Smooth muscle cell (in vitro differentiated cells): ENCODE measurements around the gene WDR81. TPM values are rescaled to one million over a fixed set of nuclear protein-coding genes. Genes with fewer than 3 reads are reported as not detected.
"Not testable (repeated sequence)": the region's sequence is repeated elsewhere in the genome, so short reads cannot be mapped to it uniquely, and the experiment has no call there.

ENCODE experiments used
- DNase-seq: peaks from one replicate; lab custom pipeline; 2025; ENCODE audit not compliant: unreplicated experiment; lab: John Stamatoyannopoulos, UW
- H2AFZ ChIP-seq: fragments of 200-600 bp; sonication (generic); 2 replicates; pipeline ENCODE4 v1.6.0; 2016; ENCODE audit warnings: antibody characterized with exemption, low read depth, mild to moderate bottlenecking
- H3F3A ChIP-seq: fragments of 200-600 bp; sonication (generic); 2 replicates; pipeline ENCODE4 v1.6.0; 2017; ENCODE audit warnings: antibody characterized with exemption, low read depth
- H3K27ac ChIP-seq: fragments of 200-600 bp; sonication (generic); 2 replicates; pipeline ENCODE4 v1.5.1; 2016; ENCODE audit warnings: low read depth, mild to moderate bottlenecking
- H3K27me3 ChIP-seq: fragments of 200-600 bp; sonication (generic); 2 replicates; pipeline ENCODE4 v1.6.1; 2016; ENCODE audit warnings: low read depth, mild to moderate bottlenecking
- H3K36me3 ChIP-seq: fragments of 200-600 bp; sonication (generic); 2 replicates; pipeline ENCODE4 v1.5.1; 2016; ENCODE audit warnings: low read depth
- H3K4me1 ChIP-seq: fragments of 200-600 bp; sonication (generic); 2 replicates; pipeline ENCODE4 v1.5.1; 2016; ENCODE audit warnings: low read depth
- H3K4me2 ChIP-seq: fragments of 200-600 bp; sonication (generic); 2 replicates; pipeline ENCODE4 v1.6.0; 2016; ENCODE audit warnings: mild to moderate bottlenecking
- H3K4me3 ChIP-seq: fragments of 200-600 bp; sonication (generic); 2 replicates; pipeline ENCODE4 v1.5.1; 2016; ENCODE audit warnings: mild to moderate bottlenecking
- H3K79me2 ChIP-seq: fragments of 200-600 bp; sonication (generic); 2 replicates; pipeline ENCODE4 v1.6.0; 2016; ENCODE audit warnings: low read depth, mild to moderate bottlenecking
- H3K9ac ChIP-seq: fragments of 200-600 bp; sonication (generic); 2 replicates; pipeline ENCODE4 v1.6.0; 2016; ENCODE audit warnings: low read depth
- H3K9me3 ChIP-seq: fragments of 200-600 bp; sonication (generic); replicated peaks from 2 replicates; pipeline ENCODE4 v1.5.1; 2016; ENCODE audit warnings: low read depth
- H4K20me1 ChIP-seq: fragments of 200-600 bp; sonication (generic); 2 replicates; pipeline ENCODE4 v1.6.0; 2016; ENCODE audit warnings: low read depth
- CTCF ChIP-seq: fragments of 200-600 bp; sonication (generic); IDR thresholded peaks from 2 replicates; pipeline ENCODE4 v1.5.1; 2017; ENCODE audit warnings: borderline replicate concordance, mild to moderate bottlenecking, antibody characterized with exemption; ENCODE audit not compliant: insufficient read depth, poor library complexity, severe bottlenecking
- WGBS: methylation state at CpG from one replicate; pipeline ENCODE4 v1.1.7; 2016; ENCODE audit warnings: low lambda C conversion rate; 5-methylcytosine and 5-hydroxymethylcytosine counted together
- polyA plus RNA-seq: library from polyadenylated mRNA; unstranded; fragments of >200 nt; fragmentation: Nextera tagmentation; extraction: Ambion mirVana; gene quantifications from 2 replicates; pipeline ENCODE4 v1.2.1, GENCODE V29; 2016
- total RNA-seq: library from RNA; depleted of rRNA; stranded (reverse); fragments of >200 nt; gene quantifications from 2 replicates; pipeline ENCODE4 v1.2.3, GENCODE V29; 2014

Gene WDR81
- total and polyA plus RNA-seq, 2 experiments from 2014 or later = 5.6 to 9.7 TPM

DNA sequence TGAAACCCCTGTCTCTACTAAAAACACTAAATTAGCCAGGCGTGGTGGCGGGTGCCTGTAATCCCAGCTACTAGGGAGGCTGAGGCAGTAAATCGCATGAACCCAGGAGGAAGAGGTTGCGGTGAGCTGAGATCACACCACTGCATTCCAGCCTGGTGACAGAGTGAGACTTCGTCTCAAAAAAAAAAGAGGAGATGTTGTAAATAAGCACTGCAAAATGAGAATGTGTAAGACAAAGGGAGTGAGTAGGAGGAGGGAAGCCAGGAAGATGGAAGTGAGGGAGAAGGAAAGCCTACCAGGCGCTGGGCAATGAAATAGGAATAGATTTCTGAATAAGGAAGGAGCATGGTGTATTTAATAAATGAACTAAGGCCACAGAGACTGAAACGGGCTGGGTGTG is 31.2 kb upstream of the WDR81 start:
- Histone ChIP-seq H3K27ac (no peak overlapping the region), H3K27me3 (no peaks in the 10 kb centered on the region), H3K79me2 (no peaks in the 10 kb centered on the region), H3K4me3 (no peak overlapping the region), H3K4me2 (no peak overlapping the region), H3K9ac (no peak overlapping the region), H3K36me3 (no peaks in the 10 kb centered on the region), H3F3A (no peaks in the 10 kb centered on the region), H4K20me1 (no peaks in the 10 kb centered on the region), H3K4me1 (no peaks in the 10 kb centered on the region), H3K9me3 (no peaks in the 10 kb centered on the region), H2AFZ (no peak overlapping the region)
- DNase-seq = no peak
- no peak for TF ChIP-seq CTCF
- 75% methylated on average over 7 of the region's 7 CpGs for WGBS

- no peak for TF ChIP-seq CTCF
- WGBS = 92% methylated on average over 8 of the region's 8 CpGs
- Histone ChIP-seq H3K27me3 (no peaks in the 10 kb centered on the region), H3K9ac (no peak overlapping the region), H3K4me1 (no peaks in the 10 kb centered on the region), H3K4me2 (no peak overlapping the region), H3K4me3 (no peak overlapping the region), H3K27ac (no peak overlapping the region), H3K9me3 (no peaks in the 10 kb centered on the region), H2AFZ (no peak overlapping the region), H3K79me2 (no peaks in the 10 kb centered on the region), H4K20me1 (no peaks in the 10 kb centered on the region), H3F3A (no peaks in the 10 kb centered on the region), H3K36me3 (no peaks in the 10 kb centered on the region)
- DNase-seq = no peak
Observed at GRCh38 chr17:1695365-1695764, 29.1 kb upstream of the WDR81 start.

GRCh38 chr17:1697681-1698080 is 26.8 kb upstream of the WDR81 start:
- Histone ChIP-seq H3K27me3 (no peaks in the 10 kb centered on the region), H3K4me3 (no peak overlapping the region), H3K36me3 (no peaks in the 10 kb centered on the region), H3K4me2 (no peak overlapping the region), H3K9me3 (no peaks in the 10 kb centered on the region), H3K9ac (no peak overlapping the region), H4K20me1 (no peaks in the 10 kb centered on the region), H3K79me2 (no peaks in the 10 kb centered on the region), H3K27ac (no peak overlapping the region), H3K4me1 (no peaks in the 10 kb centered on the region), H2AFZ (no peak overlapping the region), H3F3A (no peaks in the 10 kb centered on the region)
- 71% methylated on average over 5 of the region's 5 CpGs for WGBS
- no peak for DNase-seq
- no peak for TF ChIP-seq CTCF

GRCh38 chr17:1699891-1700290 is 24.6 kb upstream of the WDR81 start:
- not testable (repeated sequence) for H3K36me3 ChIP-seq, DNase-seq, H3K4me3 ChIP-seq, H3K79me2 ChIP-seq, H3K4me2 ChIP-seq, H3K27ac ChIP-seq, H3K27me3 ChIP-seq, H3K4me1 ChIP-seq, H3K9ac ChIP-seq, H3K9me3 ChIP-seq, H4K20me1 ChIP-seq, H3F3A ChIP-seq, H2AFZ ChIP-seq
- WGBS = 90% methylated on average over 5 of the region's 5 CpGs
